ENCODE data around the gene MUC20.

- TF ChIP-seq, protein P1, sequence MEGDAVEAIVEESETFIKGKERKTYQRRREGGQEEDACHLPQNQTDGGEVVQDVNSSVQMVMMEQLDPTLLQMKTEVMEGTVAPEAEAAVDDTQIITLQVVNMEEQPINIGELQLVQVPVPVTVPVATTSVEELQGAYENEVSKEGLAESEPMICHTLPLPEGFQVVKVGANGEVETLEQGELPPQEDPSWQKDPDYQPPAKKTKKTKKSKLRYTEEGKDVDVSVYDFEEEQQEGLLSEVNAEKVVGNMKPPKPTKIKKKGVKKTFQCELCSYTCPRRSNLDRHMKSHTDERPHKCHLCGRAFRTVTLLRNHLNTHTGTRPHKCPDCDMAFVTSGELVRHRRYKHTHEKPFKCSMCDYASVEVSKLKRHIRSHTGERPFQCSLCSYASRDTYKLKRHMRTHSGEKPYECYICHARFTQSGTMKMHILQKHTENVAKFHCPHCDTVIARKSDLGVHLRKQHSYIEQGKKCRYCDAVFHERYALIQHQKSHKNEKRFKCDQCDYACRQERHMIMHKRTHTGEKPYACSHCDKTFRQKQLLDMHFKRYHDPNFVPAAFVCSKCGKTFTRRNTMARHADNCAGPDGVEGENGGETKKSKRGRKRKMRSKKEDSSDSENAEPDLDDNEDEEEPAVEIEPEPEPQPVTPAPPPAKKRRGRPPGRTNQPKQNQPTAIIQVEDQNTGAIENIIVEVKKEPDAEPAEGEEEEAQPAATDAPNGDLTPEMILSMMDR (IDR thresholded peaks at IDR 0.05) = no peak
- no peak for TF ChIP-seq ZFX (IDR thresholded peaks at IDR 0.05; ENCODE audit: borderline replicate concordance)
Observed at GRCh38 chr3:195699388-195699771, 21.4 kb upstream of the MUC20 start.
